HL-60 (cell line): Measurements from ENCODE around the gene ZBTB42.

ENCODE experiments used
- CTCF ChIP-seq: IDR thresholded peaks from one replicate; pipeline ENCODE4 v1.5.1; 2011; ENCODE audit warnings: low read length, control low read depth, inconsistent platforms; ENCODE audit not compliant: insufficient read depth
- GABPA ChIP-seq: IDR thresholded peaks from 2 replicates; pipeline ENCODE4 v1.6.1; 2012; ENCODE audit warnings: low read depth

GRCh38 chr14:104821229-104821945 lies 20.5 kb downstream of the ZBTB42 start:
- TF ChIP-seq CTCF (no peak), GABPA (no peak)
